NCI-H1105 (cell line): ENCODE results near the gene CTDNEP1.

Experiments
- DNase-seq: peaks from one replicate; lab custom pipeline; 2025; lab: John Stamatoyannopoulos, UW

Gene CTDNEP1

GRCh38 chr17:7228920-7229319 is 22.6 kb downstream of the CTDNEP1 start:
- DNase-seq = no peak

DNA sequence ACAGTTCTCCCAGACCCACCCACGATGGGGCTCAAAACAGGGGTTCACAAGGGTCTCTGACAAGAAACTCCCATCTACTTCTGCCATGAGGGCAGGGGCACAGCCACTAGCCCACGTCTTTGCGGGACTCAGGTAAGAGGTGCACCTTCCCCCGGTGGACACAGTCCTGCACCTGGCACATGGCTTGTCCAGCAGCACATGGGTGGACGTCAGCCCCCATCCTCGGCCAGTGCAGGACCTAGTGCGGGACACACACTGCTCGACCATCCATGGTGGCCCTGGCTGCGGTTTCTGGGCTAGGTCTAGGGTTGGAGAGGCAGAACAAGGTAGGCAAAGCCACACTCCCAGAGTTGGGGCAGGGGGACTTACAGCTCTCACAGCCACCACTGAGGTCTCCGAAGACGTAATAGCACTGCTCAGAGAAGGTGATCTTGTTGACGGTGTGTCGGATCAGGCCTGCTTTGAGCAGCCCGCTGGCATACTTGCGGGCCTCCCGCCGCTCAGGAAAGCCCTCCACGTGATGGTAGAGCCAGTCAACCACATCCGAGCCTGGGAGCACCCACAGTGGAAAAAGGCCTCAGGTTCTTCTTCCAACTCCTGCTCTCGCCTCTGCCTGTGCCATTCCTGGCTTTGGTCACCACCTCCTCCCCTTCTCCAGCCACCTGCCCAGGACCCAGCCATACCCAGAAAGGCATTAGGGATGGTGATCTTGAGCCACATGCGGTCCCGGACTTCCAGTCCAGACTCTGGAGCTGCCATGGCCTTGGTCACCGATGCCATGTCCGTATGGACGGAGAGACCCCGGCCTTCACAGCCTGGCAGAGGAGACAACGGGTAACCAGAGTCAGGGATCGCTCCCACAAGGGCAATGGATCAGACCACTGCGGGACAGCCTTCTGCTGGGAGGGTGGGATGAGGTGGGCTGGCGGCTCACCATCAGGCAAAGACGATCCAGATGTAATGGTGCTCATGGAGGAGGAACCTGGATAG is 24.5 kb downstream of the CTDNEP1 start:
- DNase-seq = no peak

DNA sequence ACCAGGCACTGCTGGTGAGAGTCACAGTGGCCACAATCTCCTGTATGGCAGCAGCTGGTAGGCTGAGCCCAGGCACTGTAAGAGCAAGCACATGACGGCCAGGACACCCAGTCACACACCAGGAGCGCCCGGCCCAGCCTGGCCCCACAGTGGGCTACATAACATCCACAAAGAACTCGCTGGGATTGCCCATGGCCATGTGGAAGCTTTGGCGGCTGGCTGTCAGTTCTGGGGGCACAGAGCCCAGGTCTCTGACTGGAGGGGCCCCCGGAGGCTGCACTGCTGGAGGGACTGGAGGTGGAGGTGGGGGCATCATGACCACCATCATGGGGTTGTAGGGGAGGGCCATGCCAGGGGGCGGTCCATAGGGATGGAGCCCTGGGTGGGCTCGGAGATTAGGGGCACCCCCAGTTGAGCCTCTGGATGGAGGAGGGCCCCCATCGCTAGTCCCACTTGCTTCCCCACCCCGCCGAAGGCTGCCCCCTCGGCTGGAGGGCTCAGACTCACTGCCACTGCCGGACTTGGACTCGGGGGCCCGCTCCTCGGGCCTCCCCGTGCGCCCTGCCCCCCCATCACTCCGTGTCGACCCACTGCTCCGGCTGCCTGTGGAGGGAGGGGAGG is 25.7 kb downstream of the CTDNEP1 start:
- DNase-seq = no peak

DNA sequence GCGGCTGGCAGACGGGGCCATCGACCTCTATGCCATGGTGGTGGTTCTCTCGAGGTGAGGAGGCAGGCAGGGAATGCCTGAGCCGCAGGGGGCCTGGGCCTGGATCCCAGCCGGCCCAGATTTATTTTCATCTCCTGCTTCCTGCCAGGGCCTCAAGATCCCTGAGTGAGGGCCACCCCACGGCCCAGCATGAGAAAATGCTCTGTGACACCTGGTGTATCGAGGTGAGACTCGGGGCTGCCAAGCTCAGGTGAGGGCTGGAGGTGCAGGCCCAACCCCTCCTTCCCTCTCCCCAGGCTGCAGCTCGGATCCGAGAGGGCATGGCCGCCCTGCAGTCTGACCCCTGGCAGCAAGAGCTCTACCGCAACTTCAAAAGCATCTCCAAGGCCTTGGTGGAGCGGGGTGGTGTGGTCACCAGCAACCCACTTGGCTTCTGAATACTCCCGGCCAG is 26.8 kb downstream of the CTDNEP1 start:
- no peak for DNase-seq

GRCh38 chr17:7224110-7224509 is 27.4 kb downstream of the CTDNEP1 start:
- DNase-seq = no peak

GRCh38 chr17:7223375-7223774 is 28.2 kb downstream of the CTDNEP1 start:
- no peak for DNase-seq

DNA sequence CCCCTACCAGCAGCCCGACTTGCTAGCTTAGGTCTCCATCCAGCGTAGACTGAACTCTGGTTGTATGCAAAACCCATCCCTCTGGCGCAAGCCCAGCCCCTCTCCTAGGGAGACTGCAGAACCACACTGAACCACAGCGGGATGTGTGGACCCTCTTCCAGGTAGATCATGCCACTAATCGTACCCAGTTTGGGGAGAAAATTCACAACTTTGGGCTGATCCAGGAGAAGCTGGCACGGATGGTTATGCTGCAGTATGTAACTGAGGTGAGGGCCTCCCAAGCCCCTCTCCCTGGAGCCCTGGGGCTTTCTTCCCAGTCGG is 28.6 kb downstream of the CTDNEP1 start:
- DNase-seq = no peak

DNA sequence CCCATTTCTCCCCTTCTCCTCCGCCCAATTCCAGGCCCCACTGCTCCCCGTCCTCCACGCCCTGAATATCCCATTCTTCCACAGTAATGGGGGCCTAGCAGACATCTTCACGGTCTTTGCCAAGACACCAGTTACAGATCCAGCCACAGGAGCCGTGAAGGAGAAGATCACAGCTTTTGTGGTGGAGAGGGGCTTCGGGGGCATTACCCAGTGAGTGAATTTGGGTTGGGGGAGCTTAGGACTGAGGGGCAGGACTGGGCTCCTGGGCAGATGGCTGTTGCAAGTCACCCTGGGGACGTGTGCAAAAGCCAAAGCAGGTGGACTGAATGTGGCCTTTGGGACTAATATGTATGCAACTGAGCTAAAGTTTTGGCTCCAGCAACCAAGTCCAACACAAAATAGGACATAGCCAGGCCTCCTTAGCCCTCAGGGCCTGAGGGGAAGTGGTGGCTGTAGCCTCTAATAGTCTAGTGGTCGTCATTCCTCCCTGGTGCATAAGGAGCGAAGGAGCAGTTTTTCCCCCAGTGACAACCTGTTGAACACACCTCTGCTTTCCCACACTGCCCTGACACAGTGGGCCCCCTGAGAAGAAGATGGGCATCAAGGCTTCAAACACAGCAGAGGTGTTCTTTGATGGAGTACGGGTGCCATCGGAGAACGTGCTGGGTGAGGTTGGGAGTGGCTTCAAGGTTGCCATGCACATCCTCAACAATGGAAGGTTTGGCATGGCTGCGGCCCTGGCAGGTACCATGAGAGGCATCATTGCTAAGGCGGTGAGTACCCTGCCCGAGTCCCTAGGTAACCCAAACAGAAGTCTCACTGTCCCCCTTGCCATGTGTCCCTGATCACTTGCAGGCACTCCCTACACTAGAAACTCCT is 29.2 kb downstream of the CTDNEP1 start:
- no peak for DNase-seq

DNA sequence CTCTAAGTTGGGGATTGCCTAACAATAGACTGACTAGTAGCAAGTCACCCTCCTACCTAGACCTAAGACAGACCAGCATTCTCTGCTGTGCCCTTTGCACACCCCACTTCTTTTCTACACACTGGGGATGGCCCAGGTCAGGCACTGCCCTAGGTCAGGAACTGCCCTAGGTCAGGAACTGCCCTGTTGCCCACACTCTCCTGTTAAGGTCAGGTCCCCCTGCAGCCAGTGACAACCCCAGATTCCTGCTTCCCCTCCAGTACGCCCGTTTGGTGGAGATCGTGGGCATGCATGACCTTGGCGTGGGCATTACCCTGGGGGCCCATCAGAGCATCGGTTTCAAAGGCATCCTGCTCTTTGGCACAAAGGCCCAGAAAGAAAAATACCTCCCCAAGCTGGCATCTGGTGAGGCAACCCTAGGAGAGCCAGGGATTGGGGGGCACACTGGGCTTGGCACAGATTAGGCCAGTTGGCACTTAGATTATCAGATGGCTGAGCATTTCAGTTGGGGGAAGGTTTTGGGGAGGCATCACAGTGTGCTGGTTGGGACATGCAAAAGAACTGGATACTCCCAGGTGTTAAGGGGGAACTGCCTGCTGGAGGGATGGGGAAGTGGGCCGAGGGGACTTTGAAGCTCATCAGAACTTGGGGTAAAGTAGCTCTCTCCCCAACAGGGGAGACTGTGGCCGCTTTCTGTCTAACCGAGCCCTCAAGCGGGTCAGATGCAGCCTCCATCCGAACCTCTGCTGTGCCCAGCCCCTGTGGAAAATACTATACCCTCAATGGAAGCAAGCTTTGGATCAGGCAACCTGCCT is 30.0 kb downstream of the CTDNEP1 start:
- DNase-seq = no peak

GRCh38 chr17:7220593-7221277 is 30.8 kb downstream of the CTDNEP1 start:
- peak; percentile 52 for DNase-seq

DNA sequence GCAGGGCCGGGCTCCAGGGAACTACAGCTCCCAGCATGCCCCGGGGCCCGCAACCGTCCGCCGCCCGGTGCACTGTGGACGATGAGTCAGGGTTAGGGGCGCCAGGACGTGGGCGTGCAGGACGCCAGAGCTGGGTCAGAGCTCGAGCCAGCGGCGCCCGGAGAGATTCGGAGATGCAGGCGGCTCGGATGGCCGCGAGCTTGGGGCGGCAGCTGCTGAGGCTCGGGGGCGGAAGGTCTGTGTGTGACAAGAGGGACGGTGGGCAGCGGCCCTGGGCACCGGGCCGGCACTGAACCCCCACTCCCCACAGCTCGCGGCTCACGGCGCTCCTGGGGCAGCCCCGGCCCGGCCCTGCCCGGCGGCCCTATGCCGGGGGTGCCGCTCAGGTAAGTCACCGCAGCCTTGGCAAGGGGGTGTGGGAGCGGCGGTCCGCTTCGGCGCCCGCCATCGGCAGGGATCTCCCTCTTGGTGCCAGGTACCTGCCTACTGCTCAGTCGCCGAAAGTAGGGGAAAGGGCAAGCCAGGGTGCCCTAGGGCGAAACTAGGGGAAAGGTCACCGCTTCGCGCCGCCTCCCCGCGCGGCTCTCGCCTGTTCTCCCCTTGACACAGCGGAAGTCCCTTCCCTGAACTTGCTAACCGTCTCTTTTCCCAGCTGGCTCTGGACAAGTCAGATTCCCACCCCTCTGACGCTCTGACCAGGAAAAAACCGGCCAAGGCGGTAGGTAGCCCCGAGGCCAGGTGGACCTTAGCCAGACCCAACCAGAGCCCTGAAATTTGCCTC is 31.5 kb downstream of the CTDNEP1 start, which contains the start of the genes ACADVL and DLG4:
Gene ACADVL (plus strand): TSS at position 127 of the 781 bp plus-strand sequence. CDS start 47 bp downstream, at position 174.
Gene DLG4 (minus strand): TSS at position 25 of the 781 bp plus-strand sequence.
- peak; percentile 72 for DNase-seq

GRCh38 chr17:7219229-7219811 is 32.2 kb downstream of the CTDNEP1 start:
- no peak for DNase-seq

- DNase-seq = no peak
Observed at GRCh38 chr17:7218758-7219157, 32.8 kb downstream of the CTDNEP1 start.

- DNase-seq = no peak
Observed at GRCh38 chr17:7218166-7218565, 33.4 kb downstream of the CTDNEP1 start.

DNA sequence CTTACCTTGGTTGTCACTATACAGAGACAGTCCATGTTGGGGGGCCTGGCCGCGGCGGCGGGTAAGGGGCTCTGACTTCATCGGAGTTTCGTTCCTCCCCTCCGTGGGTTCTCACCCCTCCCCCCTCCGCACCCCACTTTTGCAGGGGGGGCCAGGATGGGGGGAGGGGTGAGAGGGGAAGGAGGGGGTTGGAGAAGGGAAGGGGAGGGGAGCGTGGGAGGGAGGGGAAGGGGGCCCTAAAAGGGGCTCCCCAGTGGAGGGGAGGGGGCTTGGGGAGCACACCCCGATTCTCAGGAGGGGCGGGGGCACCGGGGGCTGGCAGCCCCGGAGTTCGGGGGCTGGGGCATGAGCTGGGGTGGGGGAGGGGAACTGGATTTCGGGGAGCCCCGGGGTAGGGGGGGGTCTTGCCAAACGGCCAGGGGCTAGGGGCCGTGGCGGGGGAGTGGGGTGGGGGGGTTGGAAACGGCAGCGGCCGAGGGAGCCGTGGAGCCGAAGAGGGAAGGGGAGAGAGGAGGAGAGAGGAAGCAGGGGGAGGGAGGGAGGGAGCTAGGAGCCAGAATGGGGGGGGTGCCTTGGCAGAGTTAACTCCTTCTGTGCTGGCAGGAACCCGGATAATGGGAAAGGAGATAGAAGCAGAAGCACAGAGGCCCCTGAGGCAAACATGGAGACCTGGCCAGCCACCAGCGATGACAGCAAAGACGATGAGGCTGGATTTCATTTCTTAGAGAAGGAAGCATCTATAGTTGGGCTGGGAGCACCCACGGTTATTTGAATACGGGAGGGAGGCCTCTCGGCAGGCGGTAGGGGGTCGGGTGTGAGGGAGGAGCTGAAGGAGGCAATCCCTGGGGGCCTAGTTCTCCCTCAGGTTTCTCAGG is 34.2 kb downstream of the CTDNEP1 start:
- peak; percentile 28 for DNase-seq

GRCh38 chr17:7216242-7217112 is 35.1 kb downstream of the CTDNEP1 start:
- DNase-seq = no peak

DNA sequence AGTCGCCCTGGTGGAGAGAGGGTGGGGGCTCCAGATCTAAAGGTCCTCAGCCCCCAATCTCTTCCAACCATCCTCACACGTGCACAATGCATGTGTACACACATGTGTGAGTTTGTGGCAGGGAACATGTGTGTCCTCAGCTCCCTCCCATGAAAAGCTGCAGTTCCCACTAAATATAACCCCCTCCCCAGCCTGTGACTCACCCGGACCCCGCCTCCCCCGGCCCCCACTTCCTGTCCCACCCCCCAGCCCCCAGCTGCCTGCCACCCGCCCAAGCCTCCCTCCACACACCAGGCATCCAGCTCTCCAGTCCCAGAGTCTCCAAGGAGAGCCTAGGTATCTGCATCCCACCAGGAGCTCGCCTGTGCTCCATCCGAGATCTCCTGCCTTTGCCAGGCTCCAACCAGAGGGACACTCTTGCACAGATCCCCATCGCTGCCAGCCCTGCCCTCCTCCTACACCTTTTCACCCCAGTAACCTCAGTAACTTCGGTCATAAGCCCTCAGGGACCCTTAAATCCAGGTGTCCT is 35.8 kb downstream of the CTDNEP1 start:
- no peak for DNase-seq
